Memory B cell (primary cell): ENCODE data around the gene SPOCK2.
"Not testable (repeated sequence)": the region's sequence is repeated elsewhere in the genome, so short reads cannot be mapped to it uniquely, and the experiment has no call there.

ENCODE experiments used
- ATAC-seq: fragments of 150-1000 bp; cut with Tn5 transposase; 2 replicates; pipeline ENCODE4 v1.10.0; 2021; ENCODE audit warnings: low read depth, mild to moderate bottlenecking, moderate library complexity
- DNase-seq, 2 donors: peaks; one replicate each; pipeline ENCODE4 v3.0.0; 2022; ENCODE audit warnings: low spot score in 2 of 2
- H3K27ac Mint-ChIP-seq: one replicate; pipeline ENCODE4 v1.8.0; 2022; ENCODE audit warnings: mild to moderate bottlenecking, moderate library complexity, mixed read lengths
- H3K27me3 Mint-ChIP-seq: one replicate; pipeline ENCODE4 v1.8.0; 2022; ENCODE audit warnings: mixed read lengths
- H3K36me3 Mint-ChIP-seq: one replicate; pipeline ENCODE4 v1.8.0; 2022; ENCODE audit warnings: mild to moderate bottlenecking, mixed read lengths
- H3K4me1 Mint-ChIP-seq: one replicate; pipeline ENCODE4 v1.8.0; 2022; ENCODE audit warnings: mixed read lengths
- H3K4me3 Mint-ChIP-seq: one replicate; pipeline ENCODE4 v1.8.0; 2022; ENCODE audit warnings: mild to moderate bottlenecking, moderate library complexity, mixed read lengths
- H3K9me3 Mint-ChIP-seq: one replicate; pipeline ENCODE4 v1.8.0; 2022; ENCODE audit warnings: mixed read lengths

SPOCK2 gene

GRCh38 chr10:72034761-72035160 is 53.6 kb downstream of the SPOCK2 start:
- Mint-ChIP-seq H3K4me1 (no peaks in the 10 kb centered on the region), H3K27ac (no peak overlapping the region), H3K4me3 (no peak overlapping the region), H3K27me3 (peaks cover 7% of the 10 kb centered on the region), H3K9me3 (no peaks in the 10 kb centered on the region), H3K36me3 (no peaks in the 10 kb centered on the region)
- ATAC-seq, result no peak
- DNase-seq, result no peak

DNA sequence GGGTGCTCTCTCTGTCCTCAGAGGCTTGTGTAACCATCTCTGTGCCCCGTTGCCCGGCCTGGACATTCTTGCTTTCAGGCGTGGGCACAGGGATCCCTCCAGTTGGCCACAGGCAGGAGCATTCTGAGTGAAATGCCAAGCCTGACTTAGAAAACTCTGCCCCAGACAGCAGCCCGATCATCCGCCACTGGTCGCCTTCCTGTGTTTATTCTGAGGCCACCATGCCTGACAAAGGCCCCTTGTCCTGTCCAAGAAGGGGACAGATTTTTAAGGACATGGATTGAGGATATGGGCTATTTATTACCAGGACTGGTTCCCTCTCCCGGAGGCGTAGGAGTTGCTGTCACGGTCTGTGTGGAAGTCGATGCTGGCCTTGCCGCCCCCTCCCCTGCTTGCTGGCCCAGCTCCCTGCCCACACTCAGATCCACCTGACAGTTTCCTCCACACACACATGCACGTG is 54.3 kb downstream of the SPOCK2 start:
- H3K27ac Mint-ChIP-seq, result no peak overlapping the region
- DNase-seq, result no peak
- peaks cover 7% of the 10 kb centered on the region for H3K27me3 Mint-ChIP-seq
- H3K36me3 Mint-ChIP-seq, result no peaks in the 10 kb centered on the region
- H3K4me3 Mint-ChIP-seq, result no peak overlapping the region
- H3K9me3 Mint-ChIP-seq, result no peaks in the 10 kb centered on the region
- H3K4me1 Mint-ChIP-seq, result no peaks in the 10 kb centered on the region
- no peak for ATAC-seq

DNA sequence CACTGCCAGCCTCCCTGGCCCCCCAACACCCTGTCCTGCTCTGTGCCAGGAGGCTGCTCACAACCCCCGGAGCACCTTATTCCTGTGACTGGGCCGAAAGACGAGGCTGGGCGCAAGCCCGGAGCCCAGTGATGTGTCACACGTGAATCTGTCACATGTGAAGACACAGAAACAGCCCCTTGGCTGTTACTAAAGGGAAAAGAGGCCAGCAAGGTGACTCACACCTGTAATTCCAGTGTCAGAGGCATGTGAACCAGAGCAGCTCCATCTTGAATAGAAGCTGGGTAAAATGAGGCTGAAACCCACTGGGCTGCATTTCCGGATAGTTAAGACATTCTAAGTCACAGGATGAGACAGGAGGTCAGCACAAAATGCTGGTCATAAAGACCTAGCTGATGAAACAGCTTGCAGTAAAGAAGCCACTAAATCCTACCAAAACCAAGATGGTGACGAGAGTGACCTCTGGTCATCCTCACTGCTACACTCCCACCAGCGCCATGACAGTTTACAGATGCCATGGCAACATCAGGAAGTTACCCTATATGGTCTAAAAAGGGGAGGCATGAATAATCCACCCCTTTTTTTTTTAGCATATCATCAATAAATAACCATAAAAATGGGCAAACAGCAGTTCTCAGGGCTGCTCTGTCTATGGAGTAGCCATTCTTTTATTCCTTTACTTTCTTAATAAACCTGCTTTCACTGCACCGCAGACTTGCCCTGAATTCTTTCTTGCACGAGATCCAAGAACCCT is 55.8 kb downstream of the SPOCK2 start:
- DNase-seq, ATAC-seq, H3K4me1 Mint-ChIP-seq, H3K27ac Mint-ChIP-seq, H3K27me3 Mint-ChIP-seq, H3K4me3 Mint-ChIP-seq, H3K9me3 Mint-ChIP-seq, H3K36me3 Mint-ChIP-seq: not testable (repeated sequence)

GRCh38 chr10:72031706-72032105 is 56.6 kb downstream of the SPOCK2 start:
- H3K27me3 Mint-ChIP-seq, result peaks cover 8% of the 10 kb centered on the region
- no peaks in the 10 kb centered on the region for H3K9me3 Mint-ChIP-seq
- H3K27ac Mint-ChIP-seq, result no peak overlapping the region
- no peak overlapping the region for H3K4me3 Mint-ChIP-seq
- DNase-seq (no peak), ATAC-seq (no peak)
- H3K4me1 Mint-ChIP-seq, result no peaks in the 10 kb centered on the region
- H3K36me3 Mint-ChIP-seq, result no peaks in the 10 kb centered on the region

- Mint-ChIP-seq H3K27ac (no peak overlapping the region), H3K4me3 (no peak overlapping the region), H3K27me3 (peaks cover 6% of the 10 kb centered on the region), H3K36me3 (no peaks in the 10 kb centered on the region), H3K4me1 (no peaks in the 10 kb centered on the region), H3K9me3 (no peaks in the 10 kb centered on the region)
- ATAC-seq (no peak), DNase-seq (no peak)
Observed at GRCh38 chr10:72030762-72031543, 57.4 kb downstream of the SPOCK2 start.

DNA sequence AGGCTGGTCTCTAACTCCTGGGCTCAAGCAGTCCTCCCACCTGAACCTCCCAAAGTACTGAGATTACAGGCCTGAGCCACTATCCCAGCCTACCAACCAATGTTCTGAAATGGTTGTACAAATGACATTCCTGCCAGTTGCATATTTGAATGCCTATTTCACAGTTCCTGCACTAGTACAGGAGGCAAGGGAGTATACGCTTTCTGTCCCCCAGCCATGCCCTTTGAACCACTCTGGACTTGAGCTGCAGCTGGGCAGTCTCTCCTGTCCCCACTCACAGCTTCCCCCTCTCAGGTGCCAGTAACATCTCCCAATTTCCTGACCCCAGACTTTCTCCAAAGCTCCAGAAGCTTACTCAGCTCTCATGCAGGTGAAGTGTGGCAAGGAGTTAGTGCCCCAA is 58.9 kb downstream of the SPOCK2 start:
- ATAC-seq (no peak), DNase-seq (no peak)
- Mint-ChIP-seq H3K4me3 (no peak overlapping the region), H3K4me1 (no peaks in the 10 kb centered on the region), H3K27me3 (peaks cover 6% of the 10 kb centered on the region), H3K36me3 (no peaks in the 10 kb centered on the region), H3K27ac (no peak overlapping the region), H3K9me3 (no peaks in the 10 kb centered on the region)

- Mint-ChIP-seq H3K4me1 (no peaks in the 10 kb centered on the region), H3K36me3 (no peaks in the 10 kb centered on the region), H3K27ac (no peak overlapping the region), H3K9me3 (no peaks in the 10 kb centered on the region), H3K27me3 (peaks cover 5% of the 10 kb centered on the region), H3K4me3 (no peak overlapping the region)
- no peak for DNase-seq
- no peak for ATAC-seq
Observed at GRCh38 chr10:72027498-72027897, 60.9 kb downstream of the SPOCK2 start.

DNA sequence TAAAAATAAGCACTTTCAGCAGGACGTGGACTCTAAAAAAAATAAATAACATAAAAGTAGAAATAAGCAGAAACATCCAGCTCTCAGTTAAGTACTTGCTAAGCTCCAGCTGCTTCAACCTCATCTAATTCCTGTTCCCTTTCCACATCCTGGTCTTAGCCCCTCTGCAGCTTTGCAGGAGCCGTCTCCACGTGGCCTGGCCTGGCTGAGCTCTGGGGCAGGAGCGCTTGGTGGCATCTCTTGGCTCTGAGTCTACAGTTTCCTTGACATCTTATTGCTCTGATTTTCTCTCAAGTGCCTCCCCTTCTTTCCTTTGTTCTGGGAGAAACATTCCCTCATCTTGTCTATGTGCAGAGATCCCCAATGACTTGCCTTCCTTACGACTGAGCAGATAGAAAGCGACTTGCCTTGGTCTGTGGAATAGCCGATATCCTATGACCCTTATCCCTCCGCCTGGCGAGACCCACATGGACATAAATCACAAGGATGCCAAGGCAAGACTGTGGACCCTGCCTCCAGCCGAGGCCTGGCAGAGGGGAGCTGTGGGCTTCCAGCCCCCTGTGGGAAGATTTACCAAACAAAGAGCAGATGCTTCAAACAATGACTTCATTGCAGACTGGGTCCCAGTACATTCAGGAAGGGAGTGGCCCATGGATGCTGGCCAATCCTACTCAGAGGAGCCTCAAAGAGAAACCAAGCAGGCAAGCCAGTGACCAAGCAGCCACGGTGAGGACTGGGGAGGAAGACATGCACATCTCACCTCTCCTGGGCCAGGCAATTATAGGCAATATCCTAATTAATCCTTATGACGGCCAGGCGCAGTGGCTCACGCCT is 61.9 kb downstream of the SPOCK2 start:
- no peak for DNase-seq
- Mint-ChIP-seq H3K9me3 (no peaks in the 10 kb centered on the region), H3K36me3 (no peaks in the 10 kb centered on the region), H3K4me3 (no peak overlapping the region), H3K27ac (no peak overlapping the region), H3K27me3 (peaks cover 5% of the 10 kb centered on the region), H3K4me1 (no peaks in the 10 kb centered on the region)
- no peak for ATAC-seq

DNA sequence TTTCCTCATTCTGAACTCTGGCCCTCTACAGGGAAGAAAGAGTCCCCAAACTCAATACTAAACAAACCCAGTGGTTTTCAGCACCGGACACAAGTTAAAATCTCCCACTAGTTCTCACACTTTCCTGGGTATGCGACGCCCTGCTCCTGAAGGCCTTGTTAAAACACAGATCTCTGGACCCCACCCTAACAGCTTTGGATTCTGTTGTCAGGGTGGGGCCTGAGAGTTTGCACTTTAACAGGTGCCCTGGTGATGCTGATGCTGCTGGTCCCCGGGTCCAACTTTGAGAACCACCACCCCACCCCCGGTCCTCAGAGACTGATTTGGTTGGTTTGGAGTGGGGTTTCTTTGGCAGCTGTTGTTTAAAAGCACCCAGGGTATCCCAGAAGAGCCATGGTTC is 62.5 kb downstream of the SPOCK2 start:
- H3K4me3 Mint-ChIP-seq, result no peak overlapping the region
- no peak for ATAC-seq
- H3K4me1 Mint-ChIP-seq, result peaks cover 5% of the 10 kb centered on the region
- peaks cover 5% of the 10 kb centered on the region for H3K27me3 Mint-ChIP-seq
- no peaks in the 10 kb centered on the region for H3K36me3 Mint-ChIP-seq
- H3K9me3 Mint-ChIP-seq, result no peaks in the 10 kb centered on the region
- DNase-seq, result no peak
- H3K27ac Mint-ChIP-seq, result no peak overlapping the region

DNA sequence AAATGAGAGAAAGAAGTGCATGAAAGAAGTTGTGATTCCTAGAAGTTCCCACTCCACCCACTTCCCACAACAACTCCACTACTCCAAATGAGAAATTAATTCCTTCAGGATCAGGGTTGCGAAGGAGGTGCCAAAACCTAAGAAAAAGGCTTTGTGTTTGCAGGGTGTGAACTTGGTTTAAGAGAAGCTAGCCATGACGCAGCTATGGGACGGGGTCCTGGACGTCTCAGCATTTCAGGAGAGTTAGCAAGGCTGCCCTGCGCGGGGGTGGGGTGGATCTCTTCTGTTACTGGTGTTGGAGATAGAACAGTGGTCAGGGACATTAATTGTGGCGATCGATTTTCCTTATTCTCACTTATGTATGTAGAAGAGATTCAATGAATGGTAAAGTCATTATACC is 63.0 kb downstream of the SPOCK2 start:
- H3K9me3 Mint-ChIP-seq, result no peaks in the 10 kb centered on the region
- H3K27ac Mint-ChIP-seq, result no peak overlapping the region
- H3K4me3 Mint-ChIP-seq, result no peak overlapping the region
- DNase-seq (no peak), ATAC-seq (no peak)
- peaks cover 4% of the 10 kb centered on the region for H3K27me3 Mint-ChIP-seq
- H3K36me3 Mint-ChIP-seq, result no peaks in the 10 kb centered on the region
- peaks cover 5% of the 10 kb centered on the region for H3K4me1 Mint-ChIP-seq

DNA sequence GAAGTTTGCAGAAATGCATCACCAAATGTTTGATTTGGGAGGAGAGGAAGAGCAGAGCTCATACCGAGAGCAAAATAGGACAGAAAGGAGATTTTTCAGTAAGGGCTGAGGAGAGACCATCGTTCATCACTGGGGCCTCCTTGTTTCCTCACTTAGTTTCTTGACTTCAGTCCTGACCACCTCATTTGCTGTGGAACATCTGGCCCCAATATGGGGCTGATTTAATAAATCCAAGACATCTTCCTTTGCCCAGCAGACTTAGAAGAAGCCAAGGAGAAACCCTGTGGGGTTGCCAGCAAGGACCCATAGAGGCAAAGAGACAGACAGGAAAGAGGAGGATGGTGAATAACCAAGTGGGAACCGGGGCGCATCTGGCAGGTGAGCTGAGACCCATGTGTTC is 63.8 kb downstream of the SPOCK2 start:
- no peak for DNase-seq
- H3K36me3 Mint-ChIP-seq, result no peaks in the 10 kb centered on the region
- no peak overlapping the region for H3K4me3 Mint-ChIP-seq
- no peaks in the 10 kb centered on the region for H3K9me3 Mint-ChIP-seq
- H3K4me1 Mint-ChIP-seq, result peaks cover 5% of the 10 kb centered on the region
- no peak overlapping the region for H3K27ac Mint-ChIP-seq
- ATAC-seq, result no peak
- H3K27me3 Mint-ChIP-seq, result peaks cover 3% of the 10 kb centered on the region

- H3K27ac Mint-ChIP-seq, result no peak overlapping the region
- H3K4me1 Mint-ChIP-seq, result peaks cover 5% of the 10 kb centered on the region
- ATAC-seq, result no peak
- H3K4me3 Mint-ChIP-seq, result no peak overlapping the region
- no peak for DNase-seq
- H3K27me3 Mint-ChIP-seq, result peaks cover 6% of the 10 kb centered on the region
- no peaks in the 10 kb centered on the region for H3K36me3 Mint-ChIP-seq
- H3K9me3 Mint-ChIP-seq, result no peaks in the 10 kb centered on the region
Observed at GRCh38 chr10:72022228-72022627, 66.1 kb downstream of the SPOCK2 start.

- Mint-ChIP-seq H3K27ac (no peak overlapping the region), H3K36me3 (no peaks in the 10 kb centered on the region), H3K9me3 (no peaks in the 10 kb centered on the region), H3K27me3 (peaks cover 9% of the 10 kb centered on the region), H3K4me1 (peaks cover 5% of the 10 kb centered on the region), H3K4me3 (no peak overlapping the region)
- no peak for DNase-seq
- ATAC-seq, result no peak
Observed at GRCh38 chr10:72020914-72021809, 67.2 kb downstream of the SPOCK2 start.
